PC-9 (cell line): ENCODE results near the gene EGFR.

Experiments used
- EZH2 ChIP-seq: fragments of 200-600 bp; sonication (generic); IDR thresholded peaks from 2 replicates; pipeline ENCODE4 v1.8.0; 2017; ENCODE audit warnings: antibody characterized with exemption, low read depth
- TF ChIP-seq, protein P1 (sequence below): fragments of 200-600 bp; sonication (generic); conservative IDR thresholded peaks from 2 replicates; pipeline ENCODE4 v1.6.1; 2017; ENCODE audit warnings: mixed run types, antibody characterized with exemption, mild to moderate bottlenecking, moderate library complexity

DNA sequence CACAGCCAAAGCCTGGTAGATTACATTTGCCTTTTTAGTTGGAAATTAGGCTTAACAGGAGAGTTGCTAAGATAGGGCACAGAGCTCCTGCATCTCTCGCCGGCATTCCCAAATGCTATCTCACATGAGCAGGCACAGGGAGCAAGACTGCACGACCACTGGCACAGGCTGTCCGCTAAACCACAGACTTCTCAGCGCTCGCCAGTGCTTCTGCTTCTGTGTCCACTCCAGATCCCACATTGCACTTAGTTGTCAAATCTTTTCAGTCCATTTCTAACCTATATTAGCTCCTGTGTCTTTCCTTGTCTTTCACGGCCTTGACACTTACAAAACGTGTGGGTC is 138.9 kb downstream of the EGFR start:
- TF ChIP-seq, protein P1, sequence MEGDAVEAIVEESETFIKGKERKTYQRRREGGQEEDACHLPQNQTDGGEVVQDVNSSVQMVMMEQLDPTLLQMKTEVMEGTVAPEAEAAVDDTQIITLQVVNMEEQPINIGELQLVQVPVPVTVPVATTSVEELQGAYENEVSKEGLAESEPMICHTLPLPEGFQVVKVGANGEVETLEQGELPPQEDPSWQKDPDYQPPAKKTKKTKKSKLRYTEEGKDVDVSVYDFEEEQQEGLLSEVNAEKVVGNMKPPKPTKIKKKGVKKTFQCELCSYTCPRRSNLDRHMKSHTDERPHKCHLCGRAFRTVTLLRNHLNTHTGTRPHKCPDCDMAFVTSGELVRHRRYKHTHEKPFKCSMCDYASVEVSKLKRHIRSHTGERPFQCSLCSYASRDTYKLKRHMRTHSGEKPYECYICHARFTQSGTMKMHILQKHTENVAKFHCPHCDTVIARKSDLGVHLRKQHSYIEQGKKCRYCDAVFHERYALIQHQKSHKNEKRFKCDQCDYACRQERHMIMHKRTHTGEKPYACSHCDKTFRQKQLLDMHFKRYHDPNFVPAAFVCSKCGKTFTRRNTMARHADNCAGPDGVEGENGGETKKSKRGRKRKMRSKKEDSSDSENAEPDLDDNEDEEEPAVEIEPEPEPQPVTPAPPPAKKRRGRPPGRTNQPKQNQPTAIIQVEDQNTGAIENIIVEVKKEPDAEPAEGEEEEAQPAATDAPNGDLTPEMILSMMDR = no peak
- no peak for TF ChIP-seq EZH2
